ENCODE measurements around the gene TSPOAP1. TPM values are rescaled to one million over a fixed set of nuclear protein-coding genes. Genes with fewer than 3 reads are reported as not detected.

The TSPOAP1 gene
- total RNA-seq, 1 donor from 2014 or later, result 31.4 TPM

DNA sequence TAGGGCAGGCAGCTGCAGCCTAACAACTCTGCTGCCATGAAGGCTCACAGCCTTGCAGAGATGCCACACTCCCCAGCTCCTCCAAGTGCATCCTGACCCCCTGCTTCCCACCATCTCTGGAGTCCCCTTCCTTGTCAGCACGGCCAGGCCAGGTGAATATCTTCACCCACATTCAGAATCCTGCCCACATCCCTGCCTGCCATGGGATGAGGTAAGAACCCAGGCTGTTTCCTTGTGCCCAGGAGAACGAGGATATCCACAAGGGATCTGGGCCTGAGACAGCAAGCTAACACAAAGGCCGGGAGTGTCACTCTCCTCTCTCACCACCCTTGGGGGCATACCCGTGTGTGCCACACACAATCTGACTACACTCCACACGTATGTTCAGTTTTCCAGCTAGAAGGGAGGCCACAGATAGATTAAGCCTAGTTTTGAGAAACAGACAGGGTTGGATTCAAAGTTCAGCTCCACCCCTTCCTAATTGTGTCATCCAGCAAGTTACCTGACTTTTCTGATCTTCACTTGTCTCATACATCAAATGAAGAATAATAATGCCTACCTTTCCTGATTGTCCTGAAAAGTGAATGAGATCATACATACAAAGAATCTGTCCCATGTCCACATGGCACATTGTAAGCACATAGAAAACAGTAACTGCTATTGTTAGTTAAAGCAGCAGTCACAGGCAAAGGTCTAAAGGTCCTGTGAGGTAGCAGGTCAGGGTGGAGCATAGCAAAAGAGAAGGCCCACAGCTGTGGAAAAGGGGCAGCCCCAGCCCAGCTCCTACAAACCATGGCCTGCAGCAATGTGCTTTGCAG lies 40.8 kb upstream of the TSPOAP1 start:
- H3K27me3 Mint-ChIP-seq (ENCODE audit: insufficient read depth), result no peaks in the 10 kb centered on the region
- intact Hi-C loops (cut with micrococcal nuclease), result loop anchor here (5.0 kb wide), 1 partner anchor 33 kb away; no protein-coding TSS in a partner anchor
- H3K4me3 Mint-ChIP-seq, result no peak overlapping the region
- H3K9me3 Mint-ChIP-seq, result no peaks in the 10 kb centered on the region
- H3K27ac Mint-ChIP-seq, result no peak overlapping the region
- H3K4me1 Mint-ChIP-seq (ENCODE audit: low read depth), result peaks cover 9% of the 10 kb centered on the region
- H3K36me3 Mint-ChIP-seq (ENCODE audit: low read depth), result peaks cover 2% of the 10 kb centered on the region
- no peak for DNase-seq (ENCODE audit: low spot score)

- DNase-seq (ENCODE audit: low spot score), result no peak
- H3K4me3 Mint-ChIP-seq, result no peak overlapping the region
- peaks cover 1% of the 10 kb centered on the region for H3K36me3 Mint-ChIP-seq (ENCODE audit: low read depth)
- H3K9me3 Mint-ChIP-seq, result no peaks in the 10 kb centered on the region
- H3K4me1 Mint-ChIP-seq (ENCODE audit: low read depth), result peaks cover 9% of the 10 kb centered on the region
- H3K27ac Mint-ChIP-seq, result no peak overlapping the region
- intact Hi-C loops (cut with micrococcal nuclease), result loop anchor here (5.0 kb wide), 1 partner anchor 33 kb away; no protein-coding TSS in a partner anchor
- no peaks in the 10 kb centered on the region for H3K27me3 Mint-ChIP-seq (ENCODE audit: insufficient read depth)
These were observed 40.2 kb upstream of the TSPOAP1 start for GRCh38 chr17:58368860-58369213.

GRCh38 chr17:58367461-58367860 lies 38.9 kb upstream of the TSPOAP1 start:
- no peaks in the 10 kb centered on the region for H3K9me3 Mint-ChIP-seq
- H3K4me1 Mint-ChIP-seq (ENCODE audit: low read depth), result peaks cover 9% of the 10 kb centered on the region
- DNase-seq (ENCODE audit: low spot score), result no peak
- H3K27ac Mint-ChIP-seq, result no peak overlapping the region
- H3K4me3 Mint-ChIP-seq, result no peak overlapping the region
- intact Hi-C loops (cut with micrococcal nuclease), result loop anchor here (5.0 kb wide), 1 partner anchor 35 kb away; no protein-coding TSS in a partner anchor
- no peaks in the 10 kb centered on the region for H3K36me3 Mint-ChIP-seq (ENCODE audit: low read depth)
- no peaks in the 10 kb centered on the region for H3K27me3 Mint-ChIP-seq (ENCODE audit: insufficient read depth)

- DNase-seq (ENCODE audit: low spot score), result no peak
- Mint-ChIP-seq H3K4me3 (no peak overlapping the region), H3K36me3 (ENCODE audit: low read depth) (no peaks in the 10 kb centered on the region), H3K27ac (no peak overlapping the region), H3K27me3 (ENCODE audit: insufficient read depth) (no peaks in the 10 kb centered on the region), H3K4me1 (ENCODE audit: low read depth) (peaks cover 9% of the 10 kb centered on the region), H3K9me3 (no peaks in the 10 kb centered on the region)
- intact Hi-C loops (cut with micrococcal nuclease), result loop anchor here (5.0 kb wide), 1 partner anchor 36 kb away; no protein-coding TSS in a partner anchor
These were observed 37.5 kb upstream of the TSPOAP1 start for GRCh38 chr17:58365980-58366595.

GRCh38 chr17:58365185-58365979 lies 36.8 kb upstream of the TSPOAP1 start:
- Mint-ChIP-seq H3K36me3 (ENCODE audit: low read depth) (no peaks in the 10 kb centered on the region), H3K27me3 (ENCODE audit: insufficient read depth) (no peaks in the 10 kb centered on the region), H3K9me3 (no peaks in the 10 kb centered on the region), H3K4me3 (no peak overlapping the region), H3K4me1 (ENCODE audit: low read depth) (peaks cover 6% of the 10 kb centered on the region), H3K27ac (no peak overlapping the region)
- no peak for DNase-seq (ENCODE audit: low spot score)
- intact Hi-C loops (cut with micrococcal nuclease), result loop anchor here (5.0 kb wide), 1 partner anchor 37 kb away; no protein-coding TSS in a partner anchor

- H3K9me3 Mint-ChIP-seq, result no peaks in the 10 kb centered on the region
- H3K27me3 Mint-ChIP-seq (ENCODE audit: insufficient read depth), result no peaks in the 10 kb centered on the region
- H3K4me3 Mint-ChIP-seq, result no peak overlapping the region
- intact Hi-C loops (cut with micrococcal nuclease), result no loop called here
- no peak for DNase-seq (ENCODE audit: low spot score)
- peaks cover 2% of the 10 kb centered on the region for H3K4me1 Mint-ChIP-seq (ENCODE audit: low read depth)
- no peak overlapping the region for H3K27ac Mint-ChIP-seq
- H3K36me3 Mint-ChIP-seq (ENCODE audit: low read depth), result no peaks in the 10 kb centered on the region
These were observed 35.8 kb upstream of the TSPOAP1 start for GRCh38 chr17:58364270-58364942.

- no peak overlapping the region for H3K27ac Mint-ChIP-seq
- intact Hi-C loops (cut with micrococcal nuclease), result no loop called here
- H3K4me1 Mint-ChIP-seq (ENCODE audit: low read depth), result no peaks in the 10 kb centered on the region
- H3K36me3 Mint-ChIP-seq (ENCODE audit: low read depth), result no peaks in the 10 kb centered on the region
- H3K27me3 Mint-ChIP-seq (ENCODE audit: insufficient read depth), result no peaks in the 10 kb centered on the region
- no peaks in the 10 kb centered on the region for H3K9me3 Mint-ChIP-seq
- H3K4me3 Mint-ChIP-seq, result no peak overlapping the region
- DNase-seq (ENCODE audit: low spot score), result no peak
These were observed 35.0 kb upstream of the TSPOAP1 start for GRCh38 chr17:58363457-58364185.

DNA sequence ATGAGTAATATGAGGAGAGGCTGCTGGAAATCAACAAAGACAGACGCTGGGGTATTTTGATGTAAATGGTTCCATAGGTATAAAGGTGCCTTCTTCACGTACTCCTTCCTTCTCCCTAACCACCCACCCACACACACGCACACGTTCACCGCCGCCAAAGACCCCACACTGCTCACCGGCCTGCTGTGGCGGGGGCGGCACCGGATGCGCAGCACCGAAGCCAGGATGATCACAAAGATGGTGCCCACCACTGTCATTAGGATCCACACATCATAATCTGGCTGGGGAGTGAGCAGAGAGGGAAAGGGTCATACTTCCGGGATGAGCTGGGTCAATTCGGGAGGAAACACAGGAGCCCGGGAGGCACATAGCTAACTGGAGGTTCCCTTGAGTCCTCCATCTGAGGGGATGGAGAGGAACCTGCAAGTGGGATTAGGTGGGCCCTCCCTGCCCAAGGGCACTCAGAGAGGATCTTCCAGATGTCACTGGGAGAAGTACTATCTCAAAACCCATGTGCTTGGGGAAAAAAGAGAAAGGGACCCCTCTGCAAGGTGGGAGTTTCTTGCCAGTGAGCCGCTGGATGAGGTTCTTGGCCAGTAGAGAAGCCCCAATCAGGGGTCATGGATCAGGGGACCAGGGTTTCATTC lies 33.9 kb upstream of the TSPOAP1 start:
- no peaks in the 10 kb centered on the region for H3K9me3 Mint-ChIP-seq
- H3K4me3 Mint-ChIP-seq, result no peak overlapping the region
- no peak for DNase-seq (ENCODE audit: low spot score)
- no peaks in the 10 kb centered on the region for H3K4me1 Mint-ChIP-seq (ENCODE audit: low read depth)
- H3K27me3 Mint-ChIP-seq (ENCODE audit: insufficient read depth), result no peaks in the 10 kb centered on the region
- H3K27ac Mint-ChIP-seq, result no peak overlapping the region
- H3K36me3 Mint-ChIP-seq (ENCODE audit: low read depth), result no peaks in the 10 kb centered on the region
- intact Hi-C loops (cut with micrococcal nuclease), result no loop called here

GRCh38 chr17:58360296-58361063 lies 31.9 kb upstream of the TSPOAP1 start:
- no peak overlapping the region for H3K4me3 Mint-ChIP-seq
- H3K27me3 Mint-ChIP-seq (ENCODE audit: insufficient read depth), result no peaks in the 10 kb centered on the region
- H3K36me3 Mint-ChIP-seq (ENCODE audit: low read depth), result peaks cover 3% of the 10 kb centered on the region
- intact Hi-C loops (cut with micrococcal nuclease), result no loop called here
- H3K9me3 Mint-ChIP-seq, result no peaks in the 10 kb centered on the region
- no peak for DNase-seq (ENCODE audit: low spot score)
- H3K4me1 Mint-ChIP-seq (ENCODE audit: low read depth), result peaks cover 10% of the 10 kb centered on the region
- H3K27ac Mint-ChIP-seq, result no peak overlapping the region

- Mint-ChIP-seq H3K27me3 (ENCODE audit: insufficient read depth) (no peaks in the 10 kb centered on the region), H3K9me3 (no peaks in the 10 kb centered on the region), H3K36me3 (ENCODE audit: low read depth) (peaks cover 5% of the 10 kb centered on the region), H3K4me3 (no peak overlapping the region), H3K4me1 (ENCODE audit: low read depth) (peaks cover 17% of the 10 kb centered on the region), H3K27ac (no peak overlapping the region)
- DNase-seq (ENCODE audit: low spot score), result no peak
- intact Hi-C loops (cut with micrococcal nuclease), result no loop called here
These were observed 30.0 kb upstream of the TSPOAP1 start for GRCh38 chr17:58358408-58359172.
